IPS-20b (cell line): Measurements from ENCODE around the gene SLC39A6.
"Not testable (repeated sequence)": the region's sequence is repeated elsewhere in the genome, so short reads cannot be mapped to it uniquely, and the experiment has no call there.

Experiments used
- H3K27ac ChIP-seq: one replicate; pipeline ENCODE4 v1.5.1; 2013; ENCODE audit warnings: low read length
- H3K27me3 ChIP-seq: 2 replicates; pipeline ENCODE4 v1.6.1; 2013; ENCODE audit warnings: mild to moderate bottlenecking, low read length, inconsistent platforms; ENCODE audit not compliant: insufficient read depth
- H3K36me3 ChIP-seq: 2 replicates; pipeline ENCODE4 v1.6.1; 2013; ENCODE audit warnings: low read depth, mild to moderate bottlenecking, inconsistent platforms, low read length, moderate library complexity; ENCODE audit not compliant: insufficient read depth
- H3K4me1 ChIP-seq: 2 replicates; pipeline ENCODE4 v1.6.1; 2013; ENCODE audit warnings: mild to moderate bottlenecking, control low read depth, inconsistent platforms, low read length, moderate library complexity; ENCODE audit not compliant: insufficient read depth
- H3K4me3 ChIP-seq: 2 replicates; pipeline ENCODE4 v1.5.1; 2013; ENCODE audit warnings: mild to moderate bottlenecking, low read length, inconsistent platforms
- H3K9ac ChIP-seq: 2 replicates; pipeline ENCODE4 v1.6.1; 2013; ENCODE audit warnings: low read depth, mild to moderate bottlenecking, inconsistent platforms, low read length, moderate library complexity
- H3K9me3 ChIP-seq: 2 replicates; pipeline ENCODE4 v1.6.1; 2013; ENCODE audit warnings: mild to moderate bottlenecking, low read depth, low read length, inconsistent platforms; ENCODE audit not compliant: insufficient read depth

The SLC39A6 gene

DNA sequence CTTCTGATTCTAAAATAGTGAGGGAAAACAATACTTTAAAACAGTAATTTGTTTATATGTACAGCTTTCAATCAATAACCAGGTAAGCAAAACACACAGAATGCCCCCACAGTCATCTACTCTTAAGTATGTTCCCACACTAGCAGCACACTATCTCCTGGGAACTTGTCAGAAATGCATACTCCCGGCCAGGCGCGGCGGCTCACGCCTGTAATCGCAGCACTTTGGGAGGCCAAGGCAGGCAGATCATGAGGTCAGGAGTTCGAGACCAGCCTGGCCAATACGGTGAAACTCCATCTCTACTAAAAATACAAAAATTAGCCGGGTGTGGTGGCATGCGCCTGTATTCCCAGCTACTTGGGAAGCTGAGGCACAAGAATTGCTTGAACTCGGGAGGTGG, 12.4 kb downstream of the SLC39A6 start:
- H3K27me3 ChIP-seq, H3K4me1 ChIP-seq, H3K4me3 ChIP-seq, H3K27ac ChIP-seq, H3K9ac ChIP-seq, H3K9me3 ChIP-seq: not testable (repeated sequence)
- H3K36me3 ChIP-seq, result peaks cover 92% of the 10 kb centered on the region

DNA sequence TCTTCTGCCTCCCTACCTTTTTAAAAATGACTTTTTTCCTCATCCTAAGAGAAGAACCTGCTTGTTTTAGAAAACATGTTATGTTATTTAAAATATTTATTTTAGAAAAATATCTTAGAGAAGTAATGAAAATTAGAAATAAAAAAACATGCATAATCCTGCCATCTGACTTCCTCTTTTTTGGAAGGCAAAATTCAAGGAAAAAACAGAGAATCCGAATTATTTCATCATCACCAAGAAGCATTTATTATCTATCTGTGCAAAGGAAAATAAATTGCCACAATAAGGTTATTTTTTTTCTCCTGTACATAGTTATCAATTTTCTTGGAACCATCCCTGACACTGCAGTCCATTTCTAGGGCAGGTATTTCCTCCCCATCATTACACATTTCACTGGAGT, 14.4 kb downstream of the SLC39A6 start:
- Histone ChIP-seq H3K36me3 (peaks cover 91% of the 10 kb centered on the region), H3K4me3 (no peak overlapping the region), H3K9ac (no peak overlapping the region), H3K4me1 (no peaks in the 10 kb centered on the region), H3K27me3 (no peaks in the 10 kb centered on the region), H3K9me3 (no peaks in the 10 kb centered on the region), H3K27ac (no peak overlapping the region)

DNA sequence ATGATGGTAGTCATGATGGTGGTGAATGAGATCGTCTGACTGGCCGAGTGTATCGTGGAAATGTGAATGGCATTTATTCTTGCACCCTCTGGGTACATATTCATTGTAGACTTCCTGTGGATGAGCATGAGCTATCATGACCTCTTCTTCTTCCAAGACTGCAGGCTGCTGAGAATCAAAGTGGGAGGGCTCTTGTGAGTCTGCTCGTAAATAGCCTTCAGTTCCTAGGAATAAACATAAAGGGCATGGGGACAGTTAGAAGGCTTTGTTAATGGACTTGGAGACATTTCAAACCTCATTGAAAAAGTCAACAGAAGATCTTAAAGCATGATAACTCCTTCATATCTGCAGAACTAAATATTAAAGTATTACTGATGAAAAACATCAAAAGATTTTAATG, 14.9 kb downstream of the SLC39A6 start:
- no peak overlapping the region for H3K27ac ChIP-seq
- no peaks in the 10 kb centered on the region for H3K9me3 ChIP-seq
- H3K4me1 ChIP-seq, result no peaks in the 10 kb centered on the region
- H3K9ac ChIP-seq, result no peak overlapping the region
- no peaks in the 10 kb centered on the region for H3K27me3 ChIP-seq
- H3K4me3 ChIP-seq, result no peak overlapping the region
- H3K36me3 ChIP-seq, result peaks cover 91% of the 10 kb centered on the region

DNA sequence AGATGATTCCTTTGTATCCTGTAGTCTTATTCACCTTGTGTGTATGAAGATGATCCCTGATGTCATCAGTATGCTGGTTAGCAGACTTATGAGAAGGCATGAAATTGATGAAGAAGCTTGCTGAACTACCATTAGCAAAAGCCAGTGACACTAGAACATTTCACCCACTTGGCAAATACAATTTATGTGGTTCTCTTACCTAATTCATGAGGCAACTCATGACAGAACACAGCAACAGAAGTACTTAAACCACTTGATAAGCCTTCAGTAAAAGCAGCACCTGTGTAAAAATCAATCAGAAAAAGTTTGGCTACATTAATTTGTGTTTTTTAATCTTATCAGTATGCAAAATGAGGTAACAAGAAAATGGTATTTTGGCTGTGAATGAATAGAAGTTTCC, 16.8 kb downstream of the SLC39A6 start:
- Histone ChIP-seq H3K27me3 (no peaks in the 10 kb centered on the region), H3K4me1 (no peaks in the 10 kb centered on the region), H3K9me3 (no peaks in the 10 kb centered on the region), H3K4me3 (no peak overlapping the region), H3K27ac (no peak overlapping the region), H3K36me3 (peaks cover 84% of the 10 kb centered on the region), H3K9ac (no peak overlapping the region)

DNA sequence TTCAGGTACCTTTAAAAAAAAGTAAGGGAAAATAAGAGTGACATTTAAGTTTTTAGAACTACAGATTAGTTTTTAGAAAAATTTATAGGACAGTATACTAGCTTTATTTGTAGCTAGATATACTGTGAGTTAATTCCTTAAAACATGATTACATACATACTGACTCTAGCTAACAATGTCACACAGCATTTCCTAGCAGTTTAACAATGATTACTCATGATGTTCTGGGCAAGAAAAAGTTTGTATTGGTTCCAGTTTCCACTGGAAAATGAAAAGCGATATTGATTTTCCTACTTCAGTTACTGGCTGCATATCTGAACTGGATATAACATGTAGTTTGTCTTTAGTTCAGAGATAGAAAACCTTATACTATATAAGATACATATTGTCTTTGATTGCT, 19.4 kb downstream of the SLC39A6 start:
- Histone ChIP-seq H3K9ac (no peak overlapping the region), H3K27ac (no peak overlapping the region), H3K4me1 (no peaks in the 10 kb centered on the region), H3K4me3 (no peak overlapping the region), H3K9me3 (no peaks in the 10 kb centered on the region), H3K27me3 (no peaks in the 10 kb centered on the region), H3K36me3 (peaks cover 62% of the 10 kb centered on the region)

DNA sequence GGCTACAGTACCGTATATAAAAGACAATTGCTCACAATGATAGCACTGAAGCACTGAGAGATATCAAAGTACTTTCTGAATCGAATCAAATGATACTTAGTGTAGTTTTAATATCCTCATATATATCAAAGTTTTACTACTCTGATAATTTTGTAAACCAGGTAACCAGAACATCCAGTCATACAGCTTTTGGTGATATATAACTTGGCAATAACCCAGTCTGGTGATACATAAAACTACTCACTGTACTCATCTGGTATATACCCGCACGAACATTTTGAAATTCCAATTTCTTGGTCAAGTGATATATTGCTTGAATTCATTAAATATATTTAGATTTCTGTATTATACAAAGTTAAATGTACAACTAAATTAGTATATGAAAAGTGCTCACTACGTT, 20.5 kb downstream of the SLC39A6 start:
- Histone ChIP-seq H3K4me1 (no peaks in the 10 kb centered on the region), H3K9me3 (no peaks in the 10 kb centered on the region), H3K9ac (no peak overlapping the region), H3K27ac (no peak overlapping the region), H3K36me3 (peaks cover 52% of the 10 kb centered on the region), H3K4me3 (no peak overlapping the region), H3K27me3 (no peaks in the 10 kb centered on the region)

DNA sequence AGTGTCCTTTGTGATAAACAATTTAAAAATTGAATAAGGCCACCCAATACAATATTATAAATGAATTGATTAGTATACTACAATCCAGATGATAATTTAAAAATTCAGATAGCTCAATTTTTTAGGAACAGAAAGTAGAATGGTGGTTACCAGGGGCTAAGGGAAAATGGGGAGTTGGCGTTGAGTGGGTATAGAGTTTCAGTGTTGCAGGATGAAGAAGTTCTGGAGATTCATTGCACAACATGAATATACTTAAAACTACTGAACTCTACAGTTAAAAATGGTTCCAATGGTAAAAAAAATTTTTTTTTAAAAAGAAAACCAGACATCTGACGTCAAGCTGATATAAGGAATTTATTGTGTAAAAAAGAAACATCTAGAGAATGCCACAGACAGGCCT, 20.9 kb downstream of the SLC39A6 start:
- peaks cover 48% of the 10 kb centered on the region for H3K36me3 ChIP-seq
- H3K27me3 ChIP-seq, result no peaks in the 10 kb centered on the region
- no peak overlapping the region for H3K27ac ChIP-seq
- no peaks in the 10 kb centered on the region for H3K4me1 ChIP-seq
- no peaks in the 10 kb centered on the region for H3K9me3 ChIP-seq
- no peak overlapping the region for H3K9ac ChIP-seq
- no peak overlapping the region for H3K4me3 ChIP-seq

DNA sequence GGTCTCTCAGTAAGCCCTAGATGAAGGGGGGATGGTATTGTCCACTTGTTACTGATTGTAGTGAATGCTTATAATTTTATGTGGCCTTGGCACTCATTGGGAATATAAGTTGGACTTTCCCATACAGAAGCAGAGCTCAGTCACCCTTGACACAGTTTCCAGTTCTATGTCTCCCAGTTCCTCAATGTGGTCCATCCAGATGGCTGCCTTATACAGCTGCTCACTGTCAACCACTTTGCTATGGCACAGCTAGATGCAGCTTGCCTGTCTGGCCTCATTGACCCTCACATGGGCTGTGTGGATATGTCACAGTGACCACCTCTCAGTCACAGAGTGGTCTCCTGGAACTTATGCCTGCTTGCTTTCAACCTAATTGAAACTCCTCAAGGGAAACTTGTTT, 21.7 kb downstream of the SLC39A6 start:
- no peak overlapping the region for H3K4me3 ChIP-seq
- H3K27me3 ChIP-seq, result no peaks in the 10 kb centered on the region
- peaks cover 41% of the 10 kb centered on the region for H3K36me3 ChIP-seq
- H3K9me3 ChIP-seq, result peaks cover 4% of the 10 kb centered on the region; the same call in 1 of the 2 replicates
- no peaks in the 10 kb centered on the region for H3K4me1 ChIP-seq
- no peak overlapping the region for H3K9ac ChIP-seq
- no peak overlapping the region for H3K27ac ChIP-seq

DNA sequence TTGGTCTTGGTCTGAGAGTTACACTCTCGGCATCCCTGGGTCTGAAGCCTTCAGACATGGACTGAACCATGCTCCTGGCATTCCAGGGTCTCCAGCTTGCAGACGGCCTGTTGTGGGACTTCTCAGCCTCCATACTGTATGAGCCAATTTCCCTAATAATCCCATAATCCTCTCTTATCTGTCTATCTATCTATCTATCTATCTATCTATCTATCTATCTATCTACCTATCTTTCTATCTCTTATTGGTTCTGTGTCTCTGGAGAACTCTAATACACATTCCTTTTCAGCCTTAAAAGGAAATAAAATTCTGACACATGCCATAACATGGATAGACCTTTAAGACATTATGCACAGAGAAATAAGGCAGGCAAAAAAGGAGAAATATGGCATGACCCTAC, 24.4 kb downstream of the SLC39A6 start:
- Histone ChIP-seq H3K4me3 (no peak overlapping the region), H3K9me3 (peaks cover 14% of the 10 kb centered on the region; the same call in 1 of the 2 replicates), H3K9ac (no peak overlapping the region), H3K4me1 (no peaks in the 10 kb centered on the region), H3K36me3 (peaks cover 14% of the 10 kb centered on the region), H3K27me3 (no peaks in the 10 kb centered on the region), H3K27ac (no peak overlapping the region)

DNA sequence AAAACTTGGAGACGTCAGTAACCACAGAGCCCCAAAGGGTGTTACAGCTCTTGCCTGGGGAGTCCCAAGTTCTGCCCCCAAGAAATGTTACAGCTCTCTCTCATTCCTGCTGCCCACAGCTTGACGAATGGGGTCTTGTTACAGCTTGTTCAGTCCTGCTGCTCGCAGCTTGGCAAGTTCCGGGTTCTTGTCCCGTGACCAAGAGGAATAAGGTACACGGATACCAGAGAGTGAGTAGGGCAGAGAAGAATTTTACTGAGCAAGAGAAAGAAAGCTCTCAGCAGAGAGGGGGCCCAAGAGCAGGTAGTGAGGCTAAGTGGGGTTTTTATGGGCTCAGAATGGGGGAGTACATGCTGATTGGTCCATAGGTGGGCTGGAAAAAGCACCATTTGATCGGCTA, 27.2 kb downstream of the SLC39A6 start:
- Histone ChIP-seq H3K9me3 (peaks cover 14% of the 10 kb centered on the region; the same call in 1 of the 2 replicates), H3K9ac (no peak overlapping the region), H3K4me1 (no peaks in the 10 kb centered on the region), H3K27me3 (no peaks in the 10 kb centered on the region), H3K36me3 (no peaks in the 10 kb centered on the region), H3K4me3 (no peak overlapping the region), H3K27ac (no peak overlapping the region)

DNA sequence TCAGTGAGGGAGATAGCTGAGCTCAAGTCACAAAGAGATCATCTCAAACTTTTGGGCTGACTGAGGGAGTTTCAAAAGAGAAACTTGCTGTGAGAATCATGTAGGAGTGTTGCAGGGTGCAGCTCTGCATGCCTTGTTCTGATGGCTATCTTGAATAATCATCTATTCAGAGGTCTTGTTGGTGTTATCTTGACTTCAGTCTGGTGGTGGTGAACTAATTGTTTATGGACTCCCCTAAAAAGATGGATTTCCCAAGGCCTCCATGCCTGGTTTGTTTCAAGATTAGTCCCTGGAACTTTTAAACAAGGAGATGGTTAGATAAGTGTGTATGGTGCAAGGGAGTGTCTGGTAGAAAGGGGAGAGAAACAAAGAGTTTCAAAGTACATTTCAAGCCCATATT, 29.8 kb downstream of the SLC39A6 start:
- no peaks in the 10 kb centered on the region for H3K4me1 ChIP-seq
- no peak overlapping the region for H3K4me3 ChIP-seq
- no peaks in the 10 kb centered on the region for H3K36me3 ChIP-seq
- peaks cover 14% of the 10 kb centered on the region; the same call in 1 of the 2 replicates for H3K9me3 ChIP-seq
- H3K9ac ChIP-seq, result no peak overlapping the region
- H3K27ac ChIP-seq, result no peak overlapping the region
- no peaks in the 10 kb centered on the region for H3K27me3 ChIP-seq

DNA sequence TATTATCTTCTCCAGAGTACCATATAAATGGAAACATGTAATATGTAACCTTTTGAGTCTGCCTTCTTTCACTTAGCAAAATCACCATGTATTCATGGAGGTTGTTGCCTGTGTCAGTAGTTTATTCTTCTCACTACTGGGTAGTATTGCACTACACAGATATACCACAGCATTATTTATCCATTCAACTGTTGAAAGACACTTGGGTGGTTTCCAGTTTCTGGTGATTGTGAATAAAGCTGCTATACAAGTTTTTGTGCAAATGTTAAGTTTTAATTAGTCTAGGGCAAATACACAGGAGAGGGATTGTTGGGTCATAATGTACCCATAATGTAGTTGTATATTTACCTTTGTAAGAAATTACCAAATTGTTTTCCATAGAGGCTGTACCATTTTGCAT, 32.2 kb downstream of the SLC39A6 start:
- Histone ChIP-seq H3K4me1 (no peaks in the 10 kb centered on the region), H3K9me3 (peaks cover 5% of the 10 kb centered on the region; the same call in 1 of the 2 replicates), H3K27me3 (no peaks in the 10 kb centered on the region), H3K36me3 (no peaks in the 10 kb centered on the region), H3K27ac (no peak overlapping the region), H3K9ac (no peak overlapping the region), H3K4me3 (no peak overlapping the region)
